Caco-2 (cell line): ENCODE data around the gene LCN2. TPM values are rescaled to one million over a fixed set of nuclear protein-coding genes. Genes with fewer than 3 reads are reported as not detected.

ENCODE experiments used
- BruUV-seq: library from RNA; stranded (reverse); fragments of 400-500 nt; replicated peaks from 2 replicates; lab custom pipeline; 2021; lab: Mats Ljungman, UMichigan
- CTCF ChIA-PET: fragments of 300-600 bp; sonication (Branson Sonifier 250); formaldehyde crosslinking; loops from one replicate; lab custom pipeline; 2022; ENCODE audit warnings: antibody characterized with exemption; lab: Charles Lee
- POLR2A ChIA-PET: fragments of 300-600 bp; sonication (Branson Sonifier 250); formaldehyde crosslinking; loops from one replicate; lab custom pipeline; 2022; ENCODE audit warnings: antibody characterized with exemption; lab: Charles Lee
- DNase-seq, 2 experiments: peaks; one replicate each; pipeline versions ENCODE4 v3.0.0 to v3.0.0-alpha.2; 2020 to 2022
- H3K27me3 ChIP-seq: replicated peaks from 2 replicates; pipeline ENCODE4 v1.6.0; 2011; ENCODE audit warnings: low read length; ENCODE audit not compliant: control insufficient read depth, insufficient read depth
- H3K36me3 ChIP-seq: 2 replicates; pipeline ENCODE4 v1.5.1; 2011; ENCODE audit warnings: low read length; ENCODE audit not compliant: control insufficient read depth, insufficient read depth
- H3K4me1 ChIP-seq: fragments of 250-450 bp; sonication (Bioruptor Pico); 2 replicates; pipeline ENCODE4 v1.5.1; 2020; ENCODE audit warnings: mild to moderate bottlenecking
- H3K4me3 ChIP-seq: 2 replicates; pipeline ENCODE4 v1.5.1; 2011; ENCODE audit warnings: low read depth, mild to moderate bottlenecking, control low read depth, low read length
- H3K9me3 ChIP-seq: fragments of 250-450 bp; sonication (Bioruptor Pico); 2 replicates; pipeline ENCODE4 v1.5.1; 2020; ENCODE audit warnings: mild to moderate bottlenecking, moderate library complexity
- H3K27ac Mint-ChIP-seq: one replicate; pipeline ENCODE4 v1.8.0; 2022; ENCODE audit warnings: mixed read lengths; ENCODE audit not compliant: unreplicated experiment
- H3K27me3 Mint-ChIP-seq: one replicate; pipeline ENCODE4 v1.8.0; 2022; ENCODE audit warnings: mixed read lengths; ENCODE audit not compliant: insufficient read depth, unreplicated experiment
- H3K36me3 Mint-ChIP-seq: one replicate; pipeline ENCODE4 v1.8.0; 2022; ENCODE audit warnings: mild to moderate bottlenecking, mixed read lengths; ENCODE audit not compliant: insufficient read depth, unreplicated experiment
- H3K4me1 Mint-ChIP-seq: one replicate; pipeline ENCODE4 v1.8.0; 2022; ENCODE audit warnings: low read depth, mixed read lengths; ENCODE audit not compliant: unreplicated experiment
- H3K4me3 Mint-ChIP-seq: one replicate; pipeline ENCODE4 v1.8.0; 2022; ENCODE audit warnings: mild to moderate bottlenecking, moderate library complexity, mixed read lengths; ENCODE audit not compliant: unreplicated experiment
- H3K9me3 Mint-ChIP-seq: one replicate; pipeline ENCODE4 v1.8.0; 2022; ENCODE audit warnings: mixed read lengths; ENCODE audit not compliant: unreplicated experiment
- intact Hi-C: fragments of 100-400 bp; cut with micrococcal nuclease; formaldehyde crosslinking; loops from one replicate; pipeline ENCODE4 v1.10.0; 2022; ENCODE audit not compliant: unreplicated experiment
- total RNA-seq: library from RNA; stranded (reverse); gene quantifications from 2 replicates; pipeline ENCODE4 v1.2.3, GENCODE V29; 2022
- TF ChIP-seq, protein P1 (sequence below), 2 experiments: fragments of 200-600 bp in 1 of 2; IDR thresholded peaks; 1 replicate in 1 of 2; 2 replicates in 1 of 2; pipeline versions ENCODE4 v1.5.1 to v1.8.0; 2011 to 2022; ENCODE audit warnings: antibody characterized with exemption in 1 of 2, control low read depth in 1 of 2, inconsistent platforms in 1 of 2, low read depth in 1 of 2, low read length in 1 of 2, mild to moderate bottlenecking in 1 of 2, moderate library complexity in 1 of 2; ENCODE audit not compliant: insufficient read depth in 1 of 2, severe bottlenecking in 1 of 2, unreplicated experiment in 1 of 2

The LCN2 gene
- total RNA-seq, 1 experiment from 2014 or later = not detected

DNA sequence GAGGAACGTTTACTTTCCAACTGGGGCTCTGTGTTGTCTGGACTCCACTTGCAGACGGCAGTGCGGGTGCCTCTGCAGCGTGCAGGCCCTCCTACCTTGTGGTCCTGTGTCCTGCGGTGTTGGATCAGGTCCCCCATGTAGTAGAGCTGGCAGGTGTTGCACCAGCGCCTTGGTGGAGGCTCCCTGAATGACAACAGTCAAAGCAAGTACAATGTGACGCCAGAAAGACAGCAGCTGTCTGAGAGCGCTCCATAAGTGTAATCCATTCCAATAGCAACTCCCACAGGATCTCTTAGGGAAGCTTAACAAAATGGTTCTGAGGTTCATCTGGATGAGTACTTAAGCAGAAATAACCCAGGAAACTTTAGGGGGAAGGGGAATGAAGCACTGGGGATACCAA lies 20.7 kb downstream of the LCN2 start:
- Mint-ChIP-seq H3K27me3 (no peaks in the 10 kb centered on the region), H3K4me3 (no peak overlapping the region), H3K4me1 (no peaks in the 10 kb centered on the region), H3K9me3 (no peaks in the 10 kb centered on the region), H3K36me3 (peaks cover 60% of the 10 kb centered on the region), H3K27ac (no peak overlapping the region)
- no peaks in the 10 kb centered on the region for H3K4me1 ChIP-seq
- peaks cover 2% of the 10 kb centered on the region for H3K36me3 ChIP-seq
- no peak overlapping the region for H3K4me3 ChIP-seq
- no TSS peak for BruUV-seq
- DNase-seq = no peak
- ChIA-PET POLR2A (interaction anchor here (0.5 to 1.2 kb wide), 2 partner anchors 21 to 49 kb away, joined by 3 read pairs; no protein-coding TSS in a partner anchor), CTCF (no interaction called here)
- TF ChIP-seq, protein P1, sequence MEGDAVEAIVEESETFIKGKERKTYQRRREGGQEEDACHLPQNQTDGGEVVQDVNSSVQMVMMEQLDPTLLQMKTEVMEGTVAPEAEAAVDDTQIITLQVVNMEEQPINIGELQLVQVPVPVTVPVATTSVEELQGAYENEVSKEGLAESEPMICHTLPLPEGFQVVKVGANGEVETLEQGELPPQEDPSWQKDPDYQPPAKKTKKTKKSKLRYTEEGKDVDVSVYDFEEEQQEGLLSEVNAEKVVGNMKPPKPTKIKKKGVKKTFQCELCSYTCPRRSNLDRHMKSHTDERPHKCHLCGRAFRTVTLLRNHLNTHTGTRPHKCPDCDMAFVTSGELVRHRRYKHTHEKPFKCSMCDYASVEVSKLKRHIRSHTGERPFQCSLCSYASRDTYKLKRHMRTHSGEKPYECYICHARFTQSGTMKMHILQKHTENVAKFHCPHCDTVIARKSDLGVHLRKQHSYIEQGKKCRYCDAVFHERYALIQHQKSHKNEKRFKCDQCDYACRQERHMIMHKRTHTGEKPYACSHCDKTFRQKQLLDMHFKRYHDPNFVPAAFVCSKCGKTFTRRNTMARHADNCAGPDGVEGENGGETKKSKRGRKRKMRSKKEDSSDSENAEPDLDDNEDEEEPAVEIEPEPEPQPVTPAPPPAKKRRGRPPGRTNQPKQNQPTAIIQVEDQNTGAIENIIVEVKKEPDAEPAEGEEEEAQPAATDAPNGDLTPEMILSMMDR (IDR thresholded peaks at IDR 0.05; ENCODE audit: insufficient read depth in 1 of 2, low read depth in 1 of 2, low read length in 1 of 2, severe bottlenecking in 1 of 2, unreplicated experiment in 1 of 2) = no peak
- intact Hi-C loops = no loop called here
- no peaks in the 10 kb centered on the region for H3K9me3 ChIP-seq
- H3K27me3 ChIP-seq = no peaks in the 10 kb centered on the region

DNA sequence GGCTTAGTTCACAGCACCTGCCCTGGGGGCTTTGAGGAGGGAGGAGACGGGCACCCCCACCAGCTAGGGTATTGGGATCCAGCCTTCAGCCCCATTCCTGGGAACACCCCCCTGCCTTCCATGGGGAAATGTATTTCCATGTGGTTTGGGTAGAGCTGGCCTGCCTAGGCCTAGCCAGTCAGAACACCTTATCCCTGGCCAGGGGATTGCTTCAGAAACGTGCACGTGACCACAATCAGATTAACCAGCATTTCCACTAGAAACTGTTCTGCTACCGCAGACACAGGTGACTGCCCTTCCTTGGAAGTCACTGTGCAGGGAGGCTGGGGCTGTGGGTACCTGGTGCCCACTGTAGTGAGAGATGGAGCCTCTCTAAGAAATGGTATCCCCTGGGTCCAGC lies 24.8 kb downstream of the LCN2 start:
- no peaks in the 10 kb centered on the region for H3K27me3 Mint-ChIP-seq
- intact Hi-C loops = no loop called here
- no peaks in the 10 kb centered on the region for H3K9me3 Mint-ChIP-seq
- Histone ChIP-seq H3K27me3 (no peaks in the 10 kb centered on the region), H3K9me3 (0 out of 2 replicates have a peak, but pooled peaks cover 1% of the 10 kb centered on the region), H3K4me3 (no peak overlapping the region), H3K4me1 (peaks cover 13% of the 10 kb centered on the region), H3K36me3 (peaks cover 3% of the 10 kb centered on the region; the same call in 1 of the 2 replicates)
- no peak for DNase-seq
- no peak overlapping the region for H3K27ac Mint-ChIP-seq
- CTCF ChIA-PET = no interaction called here
- H3K4me1 Mint-ChIP-seq = no peaks in the 10 kb centered on the region
- peaks cover 48% of the 10 kb centered on the region for H3K36me3 Mint-ChIP-seq
- no TSS peak for BruUV-seq
- TF ChIP-seq, protein P1 (IDR thresholded peaks at IDR 0.05; ENCODE audit: insufficient read depth in 1 of 2, low read depth in 1 of 2, low read length in 1 of 2, severe bottlenecking in 1 of 2, unreplicated experiment in 1 of 2) = no peak
- no peak overlapping the region for H3K4me3 Mint-ChIP-seq
- POLR2A ChIA-PET = interaction anchor here (0.6 kb wide), 1 partner anchor 15 kb away, joined by 6 read pairs; no protein-coding TSS in a partner anchor

DNA sequence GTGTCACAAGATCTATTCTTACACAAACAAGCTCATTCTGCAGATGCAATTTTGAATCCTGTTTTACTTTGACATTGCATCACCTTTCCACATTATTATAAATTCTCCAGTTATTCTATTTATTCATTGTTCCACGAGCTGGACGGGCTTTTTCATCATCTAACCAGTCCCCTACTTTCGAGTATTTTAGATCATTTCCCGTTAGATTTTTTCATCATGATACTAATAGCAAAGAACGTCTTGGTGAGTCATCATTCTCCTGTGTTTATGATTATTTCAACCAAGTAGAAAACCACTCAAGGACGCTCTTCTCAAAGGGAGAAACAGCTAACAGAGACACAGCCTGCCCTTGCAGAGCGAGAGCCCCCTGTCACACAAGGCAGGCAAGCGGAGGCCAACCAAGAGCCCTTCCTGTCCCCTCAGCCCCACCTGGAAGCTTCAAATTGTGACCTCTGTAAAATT lies 25.9 kb downstream of the LCN2 start:
- peaks cover 56% of the 10 kb centered on the region for H3K36me3 Mint-ChIP-seq
- 0 out of 2 replicates have a peak, but pooled peaks cover 3% of the 10 kb centered on the region for H3K9me3 ChIP-seq
- TF ChIP-seq, protein P1 (IDR thresholded peaks at IDR 0.05; ENCODE audit: insufficient read depth in 1 of 2, low read depth in 1 of 2, low read length in 1 of 2, severe bottlenecking in 1 of 2, unreplicated experiment in 1 of 2) = no peak
- H3K4me3 Mint-ChIP-seq = no peak overlapping the region
- H3K27ac Mint-ChIP-seq = no peak overlapping the region
- no TSS peak for BruUV-seq
- H3K4me3 ChIP-seq = no peak overlapping the region
- no peaks in the 10 kb centered on the region for H3K27me3 ChIP-seq
- H3K36me3 ChIP-seq = peaks cover 4% of the 10 kb centered on the region
- no peaks in the 10 kb centered on the region for H3K9me3 Mint-ChIP-seq
- ChIA-PET CTCF (no interaction called here), POLR2A (interaction anchor here (0.9 kb wide), 1 partner anchor 864 kb away, joined by 3 read pairs; no protein-coding TSS in a partner anchor)
- DNase-seq = no peak
- intact Hi-C loops = no loop called here
- no peaks in the 10 kb centered on the region for H3K4me1 Mint-ChIP-seq
- no peaks in the 10 kb centered on the region for H3K27me3 Mint-ChIP-seq
- H3K4me1 ChIP-seq = peaks cover 13% of the 10 kb centered on the region
